ENCODE data around the gene RAB7A.
"Not testable (repeated sequence)": the region's sequence is repeated elsewhere in the genome, so short reads cannot be mapped to it uniquely, and the experiment has no call there.

The RAB7A gene

GRCh38 chr3:128710816-128711433 is 15.1 kb upstream of the RAB7A start:
- no peak for DNase-seq (ENCODE audit: low read depth in 2 of 2)

GRCh38 chr3:128712848-128713247 is 13.1 kb upstream of the RAB7A start:
- DNase-seq (ENCODE audit: low read depth in 2 of 2) = no peak

- DNase-seq (ENCODE audit: low read depth in 2 of 2) = peak in 1 of 2 donors; percentile 3
Measured at GRCh38 chr3:128714887-128715491, 11.0 kb upstream of the RAB7A start.

- DNase-seq (ENCODE audit: low read depth in 2 of 2) = not testable (repeated sequence)
Measured at GRCh38 chr3:128718892-128719291, 7.1 kb upstream of the RAB7A start.

- DNase-seq (ENCODE audit: low read depth in 2 of 2) = no peak
Measured at GRCh38 chr3:128720891-128721290, 5.1 kb upstream of the RAB7A start.

GRCh38 chr3:128723477-128723876 is 2.5 kb upstream of the RAB7A start:
- DNase-seq (ENCODE audit: low read depth in 2 of 2) = no peak

GRCh38 chr3:128725547-128726022 is 398 bp upstream of the RAB7A start:
- no peak for DNase-seq (ENCODE audit: low read depth in 2 of 2)

- no peak for DNase-seq (ENCODE audit: low read depth in 2 of 2)
Measured at GRCh38 chr3:128727059-128727458, 1.1 kb downstream of the RAB7A start.

- DNase-seq (ENCODE audit: low read depth in 2 of 2) = no peak
Measured at GRCh38 chr3:128727485-128727884, 1.5 kb downstream of the RAB7A start.

GRCh38 chr3:128727996-128728395 is 2.0 kb downstream of the RAB7A start:
- no peak for DNase-seq (ENCODE audit: low read depth in 2 of 2)

GRCh38 chr3:128728521-128728920 is 2.5 kb downstream of the RAB7A start:
- DNase-seq (ENCODE audit: low read depth in 2 of 2) = not testable (repeated sequence)

- no peak for DNase-seq (ENCODE audit: low read depth in 2 of 2)
Measured at GRCh38 chr3:128730471-128730870, 4.5 kb downstream of the RAB7A start.

- no peak for DNase-seq (ENCODE audit: low read depth in 2 of 2)
Measured at GRCh38 chr3:128734523-128735189, 8.7 kb downstream of the RAB7A start.

GRCh38 chr3:128735287-128735686 is 9.3 kb downstream of the RAB7A start:
- no peak for DNase-seq (ENCODE audit: low read depth in 2 of 2)

GRCh38 chr3:128735884-128736283 is 9.9 kb downstream of the RAB7A start:
- no peak for DNase-seq (ENCODE audit: low read depth in 2 of 2)

- DNase-seq (ENCODE audit: low read depth in 2 of 2) = no peak
Measured at GRCh38 chr3:128736601-128737000, 10.6 kb downstream of the RAB7A start.

- DNase-seq (ENCODE audit: low read depth in 2 of 2) = no peak
Measured at GRCh38 chr3:128740621-128741020, 14.6 kb downstream of the RAB7A start.

GRCh38 chr3:128742821-128743594 is 17.0 kb downstream of the RAB7A start:
- DNase-seq (ENCODE audit: low read depth in 2 of 2) = no peak

GRCh38 chr3:128745742-128746141 is 19.8 kb downstream of the RAB7A start:
- DNase-seq (ENCODE audit: low read depth in 2 of 2) = no peak

- DNase-seq (ENCODE audit: low read depth in 2 of 2) = no peak
Measured at GRCh38 chr3:128746881-128747280, 20.9 kb downstream of the RAB7A start.

GRCh38 chr3:128748557-128748956 is 22.6 kb downstream of the RAB7A start:
- DNase-seq (ENCODE audit: low read depth in 2 of 2) = no peak

- DNase-seq (ENCODE audit: low read depth in 2 of 2) = no peak
Measured at GRCh38 chr3:128749035-128749434, 23.1 kb downstream of the RAB7A start.

Data from stimulated activated CD8-positive, alpha-beta memory T cell treated with anti-CD3 and anti-CD28 coated beads, Interleukin-2, amount 100 ng/mL, for 48 hours (primary cell).